ENCODE results near the gene DNMT3A. TPM values are rescaled to one million over a fixed set of nuclear protein-coding genes. Genes with fewer than 3 reads are reported as not detected.
A peak's percentile ranks its signal among the peaks of the same experiment; 100 is the strongest.

Gene DNMT3A
- total and polyA plus RNA-seq, 10 donors, result 9.0 to 64.6 (median 33.2) TPM

GRCh38 chr2:25220313-25220712 is 121.4 kb downstream of the DNMT3A start:
- TF ChIP-seq CTCF (IDR thresholded peaks at IDR 0.05 in 8 of 11, conservative IDR thresholded peaks at IDR 0.05 in 3 of 11) (no peak), POLR2AphosphoS5 (IDR thresholded peaks at IDR 0.05) (no peak), POLR2A (IDR thresholded peaks at IDR 0.05) (no peak)
- Histone ChIP-seq H3K27ac (no peak overlapping the region), H3K4me1 (peaks cover 6 to 18% (median 11%) of the 10 kb centered on the region in 6 donors), H3K4me3 (no peak overlapping the region), H3K27me3 (replicated peaks in 1 of 7) (no peaks in the 10 kb centered on the region), H3K36me3 (no peaks in the 10 kb centered on the region), H3K9me3 (no peaks in the 10 kb centered on the region)
- DNase-seq, result no peak
- intact Hi-C loops (cut with DNase I; ENCODE audit: low total_unique reads), result no loop called here
- 87 to 93% (median 88%) methylated on average over 3 of the region's 3 CpGs for WGBS, 5 donors

- intact Hi-C loops (cut with DNase I; ENCODE audit: low total_unique reads), result no loop called here
- H3K4me3 ChIP-seq, result no peak overlapping the region
- H3K27ac ChIP-seq, result no peak overlapping the region
- no peaks in the 10 kb centered on the region for H3K27me3 ChIP-seq (replicated peaks in 1 of 7)
- no peaks in the 10 kb centered on the region for H3K36me3 ChIP-seq
- H3K4me1 ChIP-seq, result peaks cover 6 to 25% (median 11%) of the 10 kb centered on the region in 6 donors
- 91 to 98% (median 97%) methylated on average over 3 of the region's 3 CpGs for WGBS, 5 donors
- no peak for DNase-seq
- TF ChIP-seq POLR2AphosphoS5 (IDR thresholded peaks at IDR 0.05), result no peak
- TF ChIP-seq POLR2A (IDR thresholded peaks at IDR 0.05), result no peak
- no peak for TF ChIP-seq CTCF (IDR thresholded peaks at IDR 0.05 in 8 of 11, conservative IDR thresholded peaks at IDR 0.05 in 3 of 11)
- no peaks in the 10 kb centered on the region for H3K9me3 ChIP-seq
Observed at GRCh38 chr2:25219621-25220020, 122.1 kb downstream of the DNMT3A start.

GRCh38 chr2:25218100-25218499 is 123.6 kb downstream of the DNMT3A start:
- no peak for DNase-seq
- Histone ChIP-seq H3K9me3 (no peaks in the 10 kb centered on the region), H3K36me3 (no peaks in the 10 kb centered on the region), H3K4me3 (no peak overlapping the region), H3K4me1 (peaks cover 6 to 27% (median 11%) of the 10 kb centered on the region in 6 donors), H3K27ac (no peak overlapping the region), H3K27me3 (replicated peaks in 1 of 7) (no peaks in the 10 kb centered on the region)
- WGBS, 5 donors, result 80 to 93% (median 88%) methylated on average over 3 of the region's 3 CpGs
- intact Hi-C loops (cut with DNase I; ENCODE audit: low total_unique reads), result no loop called here
- TF ChIP-seq CTCF (IDR thresholded peaks at IDR 0.05 in 8 of 11, conservative IDR thresholded peaks at IDR 0.05 in 3 of 11) (no peak), POLR2AphosphoS5 (IDR thresholded peaks at IDR 0.05) (no peak), POLR2A (IDR thresholded peaks at IDR 0.05) (no peak)

- intact Hi-C loops (cut with DNase I; ENCODE audit: low total_unique reads), result no loop called here
- Histone ChIP-seq H3K36me3 (no peaks in the 10 kb centered on the region), H3K4me1 (peaks cover 6 to 32% (median 12%) of the 10 kb centered on the region in 6 donors), H3K9me3 (no peaks in the 10 kb centered on the region), H3K27ac (peak overlapping the region; percentile 67 to 87 (median 84)), H3K4me3 (peak overlapping the region; percentile 34 to 74 (median 50)), H3K27me3 (replicated peaks in 1 of 7) (no peaks in the 10 kb centered on the region)
- WGBS, 5 donors, result 2 to 4% (median 3%) methylated on average over 40 to 71 of the region's 71 CpGs
- peak; percentile 64 to 86 (median 83) for TF ChIP-seq POLR2AphosphoS5 (IDR thresholded peaks at IDR 0.05)
- TF ChIP-seq CTCF (IDR thresholded peaks at IDR 0.05 in 8 of 11, conservative IDR thresholded peaks at IDR 0.05 in 3 of 11), result no peak
- peak in 1 of 3 donors; percentile 22 for TF ChIP-seq POLR2A (IDR thresholded peaks at IDR 0.05)
- peak; percentile 97 for DNase-seq
Observed at GRCh38 chr2:25215948-25216679, 125.6 kb downstream of the DNMT3A start.
